HEK293 (cell line): Measurements from ENCODE around the gene SPDYE11.

Experiments
- BCL11A ChIP-seq: fragments of 450-650 bp; formaldehyde crosslinking; IDR thresholded peaks from 2 replicates; pipeline ENCODE4 v1.5.1; 2016; ENCODE audit warnings: low read depth, missing biosample characterization, missing genetic modification characterization
- EGR2 ChIP-seq: fragments of 450-650 bp; formaldehyde crosslinking; IDR thresholded peaks from 2 replicates; pipeline ENCODE4 v1.5.1; 2016; ENCODE audit warnings: low read depth, missing biosample characterization, missing genetic modification characterization
- GLIS1 ChIP-seq: fragments of 450-650 bp; formaldehyde crosslinking; IDR thresholded peaks from 2 replicates; pipeline ENCODE4 v1.5.1; 2016; ENCODE audit warnings: missing biosample characterization, missing genetic modification characterization
- GLIS2 ChIP-seq: fragments of 450-650 bp; formaldehyde crosslinking; IDR thresholded peaks from 2 replicates; pipeline ENCODE4 v1.5.1; 2016; ENCODE audit warnings: missing biosample characterization, missing genetic modification characterization
- HIC1 ChIP-seq: fragments of 450-650 bp; formaldehyde crosslinking; IDR thresholded peaks from 2 replicates; pipeline ENCODE4 v1.5.1; 2016; ENCODE audit warnings: missing biosample characterization, missing genetic modification characterization
- IKZF3 ChIP-seq: fragments of 450-650 bp; IDR thresholded peaks from 2 replicates; pipeline ENCODE4 v1.5.0; 2018; ENCODE audit warnings: missing biosample characterization, mild to moderate bottlenecking, missing genetic modification characterization, moderate library complexity
- PRDM10 ChIP-seq: fragments of 450-650 bp; formaldehyde crosslinking; IDR thresholded peaks from 2 replicates; pipeline ENCODE4 v1.5.1; 2016; ENCODE audit warnings: missing biosample characterization, missing genetic modification characterization
- SP3 ChIP-seq: fragments of 450-650 bp; formaldehyde crosslinking; IDR thresholded peaks from 2 replicates; pipeline ENCODE4 v1.5.1; 2016; ENCODE audit warnings: missing biosample characterization, missing genetic modification characterization
- ZBTB20 ChIP-seq: fragments of 450-650 bp; formaldehyde crosslinking; IDR thresholded peaks from 2 replicates; pipeline ENCODE4 v1.5.1; 2016; ENCODE audit warnings: missing biosample characterization, missing genetic modification characterization
- ZBTB21 ChIP-seq: fragments of 450-650 bp; formaldehyde crosslinking; IDR thresholded peaks from 2 replicates; pipeline ENCODE4 v1.5.1; 2017; ENCODE audit warnings: missing biosample characterization, missing genetic modification characterization
- ZBTB8A ChIP-seq: fragments of 450-650 bp; formaldehyde crosslinking; IDR thresholded peaks from 2 replicates; pipeline ENCODE4 v1.5.1; 2016; ENCODE audit warnings: missing biosample characterization, missing genetic modification characterization
- ZFHX2 ChIP-seq: fragments of 450-650 bp; formaldehyde crosslinking; conservative IDR thresholded peaks from 2 replicates; pipeline ENCODE4 v1.5.1; 2016; ENCODE audit warnings: missing biosample characterization, missing genetic modification characterization
- ZFP37 ChIP-seq: fragments of 450-650 bp; formaldehyde crosslinking; IDR thresholded peaks from 2 replicates; pipeline ENCODE4 v1.5.1; 2016; ENCODE audit warnings: missing biosample characterization, missing genetic modification characterization
- ZFP69B ChIP-seq: fragments of 450-650 bp; formaldehyde crosslinking; IDR thresholded peaks from 2 replicates; pipeline ENCODE4 v1.5.1; 2016; ENCODE audit warnings: missing biosample characterization, missing genetic modification characterization
- ZNF2 ChIP-seq: fragments of 450-650 bp; formaldehyde crosslinking; IDR thresholded peaks from 2 replicates; pipeline ENCODE4 v1.5.1; 2016; ENCODE audit warnings: missing biosample characterization, missing genetic modification characterization
- ZNF341 ChIP-seq: fragments of 450-650 bp; formaldehyde crosslinking; IDR thresholded peaks from 2 replicates; pipeline ENCODE4; 2016; ENCODE audit warnings: low read depth, missing biosample characterization, missing genetic modification characterization
- ZNF362 ChIP-seq: fragments of 450-650 bp; formaldehyde crosslinking; IDR thresholded peaks from 2 replicates; pipeline ENCODE4 v1.5.1; 2016; ENCODE audit warnings: missing biosample characterization, missing genetic modification characterization
- ZNF391 ChIP-seq: fragments of 450-650 bp; formaldehyde crosslinking; IDR thresholded peaks from 2 replicates; pipeline ENCODE4 v1.5.1; 2016; ENCODE audit warnings: low read depth, missing biosample characterization, missing genetic modification characterization, borderline replicate concordance
- ZNF629 ChIP-seq: fragments of 450-650 bp; formaldehyde crosslinking; IDR thresholded peaks from 2 replicates; pipeline ENCODE4 v1.5.1; 2017; ENCODE audit warnings: missing biosample characterization, missing genetic modification characterization
- ZNF660 ChIP-seq: fragments of 450-650 bp; IDR thresholded peaks from 2 replicates; pipeline ENCODE4 v1.5.1; 2018; ENCODE audit warnings: missing biosample characterization, mild to moderate bottlenecking, missing genetic modification characterization
- ZNF677 ChIP-seq: fragments of 450-650 bp; IDR thresholded peaks from 2 replicates; pipeline ENCODE4 v1.5.0; 2018; ENCODE audit warnings: missing biosample characterization, mild to moderate bottlenecking, missing genetic modification characterization, moderate library complexity
- ZNF76 ChIP-seq: fragments of 450-650 bp; formaldehyde crosslinking; IDR thresholded peaks from 2 replicates; pipeline ENCODE4; 2016; ENCODE audit warnings: low read depth, missing biosample characterization, missing genetic modification characterization, borderline replicate concordance
- ZSCAN16 ChIP-seq: fragments of 450-650 bp; formaldehyde crosslinking; IDR thresholded peaks from 2 replicates; pipeline ENCODE4 v1.5.1; 2016; ENCODE audit warnings: missing biosample characterization, missing genetic modification characterization
- TF ChIP-seq, protein P1 (sequence below): fragments of 450-650 bp; formaldehyde crosslinking; IDR thresholded peaks from 2 replicates; pipeline ENCODE4 v1.5.1; 2017; ENCODE audit warnings: missing biosample characterization, missing genetic modification characterization

Gene SPDYE11

GRCh38 chr7:73005693-73006447 lies 51.8 kb downstream of the SPDYE11 start (continued):
- TF ChIP-seq, protein P1, sequence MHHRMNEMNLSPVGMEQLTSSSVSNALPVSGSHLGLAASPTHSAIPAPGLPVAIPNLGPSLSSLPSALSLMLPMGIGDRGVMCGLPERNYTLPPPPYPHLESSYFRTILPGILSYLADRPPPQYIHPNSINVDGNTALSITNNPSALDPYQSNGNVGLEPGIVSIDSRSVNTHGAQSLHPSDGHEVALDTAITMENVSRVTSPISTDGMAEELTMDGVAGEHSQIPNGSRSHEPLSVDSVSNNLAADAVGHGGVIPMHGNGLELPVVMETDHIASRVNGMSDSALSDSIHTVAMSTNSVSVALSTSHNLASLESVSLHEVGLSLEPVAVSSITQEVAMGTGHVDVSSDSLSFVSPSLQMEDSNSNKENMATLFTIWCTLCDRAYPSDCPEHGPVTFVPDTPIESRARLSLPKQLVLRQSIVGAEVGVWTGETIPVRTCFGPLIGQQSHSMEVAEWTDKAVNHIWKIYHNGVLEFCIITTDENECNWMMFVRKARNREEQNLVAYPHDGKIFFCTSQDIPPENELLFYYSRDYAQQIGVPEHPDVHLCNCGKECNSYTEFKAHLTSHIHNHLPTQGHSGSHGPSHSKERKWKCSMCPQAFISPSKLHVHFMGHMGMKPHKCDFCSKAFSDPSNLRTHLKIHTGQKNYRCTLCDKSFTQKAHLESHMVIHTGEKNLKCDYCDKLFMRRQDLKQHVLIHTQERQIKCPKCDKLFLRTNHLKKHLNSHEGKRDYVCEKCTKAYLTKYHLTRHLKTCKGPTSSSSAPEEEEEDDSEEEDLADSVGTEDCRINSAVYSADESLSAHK (tag by site-specific recombination): peak; percentile 94
- peak; percentile 77 for TF ChIP-seq SP3 (tag by site-specific recombination)
- TF ChIP-seq ZNF341 (tag by site-specific recombination): peak; percentile 30; the same call in 1 of the 2 replicates
- TF ChIP-seq HIC1 (tag by site-specific recombination): peak; percentile 39; the same call in 1 of the 2 replicates
- peak; percentile 72 for TF ChIP-seq EGR2 (tag by site-specific recombination)
- peak; percentile 38; the same call in 1 of the 2 replicates for TF ChIP-seq ZBTB20
- peak; percentile 47; the same call in 1 of the 2 replicates for TF ChIP-seq ZFP37 (tag by site-specific recombination)
- peak; percentile 21; the same call in 1 of the 2 replicates for TF ChIP-seq GLIS2 (tag by site-specific recombination)
- TF ChIP-seq BCL11A (tag by site-specific recombination): peak; percentile 58; the same call in 1 of the 2 replicates
- peak; percentile 27; the same call in 1 of the 2 replicates for TF ChIP-seq ZNF76
- peak; percentile 34 for TF ChIP-seq ZFHX2 (tag by site-specific recombination)
- TF ChIP-seq GLIS1 (tag by site-specific recombination): 0 out of 2 replicates have a peak, but pooled peaks have one; percentile 14
- 0 out of 2 replicates have a peak, but pooled peaks have one; percentile 32 for TF ChIP-seq IKZF3 (tag by site-specific recombination)
- peak; percentile 63 for TF ChIP-seq PRDM10
- 0 out of 2 replicates have a peak, but pooled peaks have one; percentile 56 for TF ChIP-seq ZFP69B
- TF ChIP-seq ZNF677 (tag by site-specific recombination): peak; percentile 33; the same call in 1 of the 2 replicates
- TF ChIP-seq ZSCAN16 (tag by site-specific recombination): peak; percentile 73
- TF ChIP-seq ZBTB21 (tag by site-specific recombination): peak; percentile 89
- TF ChIP-seq ZBTB8A: peak; percentile 81
- peak; percentile 100 for TF ChIP-seq ZNF362
- TF ChIP-seq ZNF629 (tag by site-specific recombination): peak; percentile 93
- peak; percentile 24; the same call in 1 of the 2 replicates for TF ChIP-seq ZNF391
- 0 out of 2 replicates have a peak, but pooled peaks have one; percentile 5 for TF ChIP-seq ZNF660 (tag by site-specific recombination)
- 0 out of 2 replicates have a peak, but pooled peaks have one; percentile 4 for TF ChIP-seq ZNF2
